Measurements from ENCODE around the gene ITPRIP. TPM values are rescaled to one million over a fixed set of nuclear protein-coding genes. Genes with fewer than 3 reads are reported as not detected.

ITPRIP gene
- polyA plus RNA-seq, 1 experiment = 33.6 TPM

- no peak overlapping the region for H3K4me3 ChIP-seq (ENCODE audit: low read depth, low read length)
- H3K36me3 ChIP-seq (ENCODE audit: control insufficient read depth, insufficient read depth, low read length) = no peaks in the 10 kb centered on the region
- CTCF ChIA-PET = interaction anchor here (0.7 to 9.2 kb wide), 22 partner anchors 9 to 240 kb away, joined by 3 to 154 read pairs (median 6); partner anchors contain the start of genes CFAP58 and GSTO1
- no peaks in the 10 kb centered on the region for H3K27me3 ChIP-seq (ENCODE audit: control insufficient read depth, insufficient read depth, low read length)
- no peak for DNase-seq (ENCODE audit: low read depth)
- no peak for TF ChIP-seq CTCF (IDR thresholded peaks at IDR 0.05; ENCODE audit: insufficient read depth, low read depth, low read length)
- POLR2A ChIA-PET = interaction anchor here (1.2 kb wide), 1 partner anchor 64 kb away, joined by 4 read pairs; the partner anchor contains the start of gene ITPRIP
These were observed 64.2 kb downstream of the ITPRIP start for GRCh38 chr10:104273899-104274575.

GRCh38 chr10:104273286-104273685, 65.0 kb downstream of the ITPRIP start:
- no peak for DNase-seq (ENCODE audit: low read depth)
- no peak overlapping the region for H3K4me3 ChIP-seq (ENCODE audit: low read depth, low read length)
- H3K27me3 ChIP-seq (ENCODE audit: control insufficient read depth, insufficient read depth, low read length) = no peaks in the 10 kb centered on the region
- ChIA-PET POLR2A (no interaction called here), CTCF (interaction anchor here (0.8 to 9.2 kb wide), 12 partner anchors 10 to 80 kb away, joined by 3 to 154 read pairs (median 13); partner anchors contain the start of genes CFAP58 and GSTO1)
- no peaks in the 10 kb centered on the region for H3K36me3 ChIP-seq (ENCODE audit: control insufficient read depth, insufficient read depth, low read length)
- TF ChIP-seq CTCF (IDR thresholded peaks at IDR 0.05; ENCODE audit: insufficient read depth, low read depth, low read length) = no peak

- peak; percentile 72 for DNase-seq (ENCODE audit: low read depth)
- TF ChIP-seq CTCF (IDR thresholded peaks at IDR 0.05; ENCODE audit: insufficient read depth, low read depth, low read length) = no peak
- peak within 1 kb of the TSS; percentile 49 for H3K4me3 ChIP-seq (ENCODE audit: low read depth, low read length)
- H3K27me3 ChIP-seq (ENCODE audit: control insufficient read depth, insufficient read depth, low read length) = no peaks in the 10 kb centered on the region
- H3K36me3 ChIP-seq (ENCODE audit: control insufficient read depth, insufficient read depth, low read length) = peaks cover 7% of the 10 kb centered on the region
- ChIA-PET POLR2A (interaction anchor here (0.8 kb wide), 1 partner anchor 15 kb away, joined by 8 read pairs; the partner anchor contains the start of gene GSTO1), CTCF (interaction anchor here (0.6 kb wide), 1 partner anchor 70 kb away, joined by 3 read pairs; no protein-coding TSS in a partner anchor)
These were observed 69.3 kb downstream of the ITPRIP start, which contains the start of gene GSTO2 for GRCh38 chr10:104268713-104269645. Gene GSTO2 (plus strand): TSS chr10:104269184. CDS start chr10:104274916, 5,732 bp downstream.

GRCh38 chr10:104268405-104268712, 69.9 kb downstream of the ITPRIP start:
- H3K4me3 ChIP-seq (ENCODE audit: low read depth, low read length) = peak overlapping the region; percentile 49
- TF ChIP-seq CTCF (IDR thresholded peaks at IDR 0.05; ENCODE audit: insufficient read depth, low read depth, low read length) = no peak
- peaks cover 7% of the 10 kb centered on the region for H3K36me3 ChIP-seq (ENCODE audit: control insufficient read depth, insufficient read depth, low read length)
- H3K27me3 ChIP-seq (ENCODE audit: control insufficient read depth, insufficient read depth, low read length) = no peaks in the 10 kb centered on the region
- DNase-seq (ENCODE audit: low read depth) = no peak
- ChIA-PET POLR2A (no interaction called here), CTCF (interaction anchor here (0.9 kb wide), 1 partner anchor 86 kb away, joined by 3 read pairs; the partner anchor contains the start of gene CFAP58)

All from BJ (cell line).